Measurements from ENCODE around the gene EPHA4.
"Not testable (repeated sequence)": the region's sequence is repeated elsewhere in the genome, so short reads cannot be mapped to it uniquely, and the experiment has no call there.

Gene EPHA4

GRCh38 chr2:221514305-221515040, 57.6 kb downstream of the EPHA4 start:
- H3K9me3 ChIP-seq (ENCODE audit: control insufficient read depth in 5 of 5, low read length in 5 of 5) = no peaks in the 10 kb centered on the region
- no peak overlapping the region for H3K4me3 ChIP-seq (ENCODE audit: low read depth in 1 of 5, low read length in 5 of 5)
- H3K4me1 ChIP-seq (ENCODE audit: control insufficient read depth in 5 of 5, insufficient read depth in 5 of 5, low read length in 5 of 5) = peaks cover 0 to 25% (median 9%) of the 10 kb centered on the region in 5 donors
- no peaks in the 10 kb centered on the region for H3K27me3 ChIP-seq (ENCODE audit: control insufficient read depth in 5 of 5, insufficient read depth in 4 of 5, low read length in 5 of 5)
- no peaks in the 10 kb centered on the region for H3K36me3 ChIP-seq (ENCODE audit: control insufficient read depth in 5 of 5, insufficient read depth in 5 of 5, low read length in 5 of 5)
- no peak overlapping the region for H3K9ac ChIP-seq (ENCODE audit: low read length in 5 of 5)
- no peak overlapping the region for H3K27ac ChIP-seq (ENCODE audit: low read depth, low read length)

GRCh38 chr2:221513232-221513631, 58.9 kb downstream of the EPHA4 start:
- Histone ChIP-seq H3K27ac (ENCODE audit: low read depth, low read length) (no peak overlapping the region), H3K4me3 (ENCODE audit: low read depth in 1 of 5, low read length in 5 of 5) (no peak overlapping the region), H3K27me3 (ENCODE audit: control insufficient read depth in 5 of 5, insufficient read depth in 4 of 5, low read length in 5 of 5) (no peaks in the 10 kb centered on the region), H3K4me1 (ENCODE audit: control insufficient read depth in 5 of 5, insufficient read depth in 5 of 5, low read length in 5 of 5) (peaks cover 0 to 13% (median 8%) of the 10 kb centered on the region in 5 donors), H3K9ac (ENCODE audit: low read length in 5 of 5) (no peak overlapping the region), H3K36me3 (ENCODE audit: control insufficient read depth in 5 of 5, insufficient read depth in 5 of 5, low read length in 5 of 5) (no peaks in the 10 kb centered on the region), H3K9me3 (ENCODE audit: control insufficient read depth in 5 of 5, low read length in 5 of 5) (no peaks in the 10 kb centered on the region)

- not testable (repeated sequence) for H3K27ac ChIP-seq (ENCODE audit: low read depth, low read length); H3K27me3 ChIP-seq (ENCODE audit: control insufficient read depth in 5 of 5, insufficient read depth in 4 of 5, low read length in 5 of 5); H3K9ac ChIP-seq (ENCODE audit: low read length in 5 of 5)
Observed at GRCh38 chr2:221511325-221511724, 60.8 kb downstream of the EPHA4 start.

GRCh38 chr2:221506469-221506868, 65.6 kb downstream of the EPHA4 start:
- H3K36me3 ChIP-seq (ENCODE audit: control insufficient read depth in 5 of 5, insufficient read depth in 5 of 5, low read length in 5 of 5) = no peaks in the 10 kb centered on the region
- H3K4me1 ChIP-seq (ENCODE audit: control insufficient read depth in 5 of 5, insufficient read depth in 5 of 5, low read length in 5 of 5) = peaks cover 0 to 13% (median 8%) of the 10 kb centered on the region in 5 donors
- H3K9me3 ChIP-seq (ENCODE audit: control insufficient read depth in 5 of 5, low read length in 5 of 5) = no peaks in the 10 kb centered on the region
- no peak overlapping the region for H3K27ac ChIP-seq (ENCODE audit: low read depth, low read length)
- H3K9ac ChIP-seq (ENCODE audit: low read length in 5 of 5) = no peak overlapping the region
- no peak overlapping the region for H3K4me3 ChIP-seq (ENCODE audit: low read depth in 1 of 5, low read length in 5 of 5)
- no peaks in the 10 kb centered on the region for H3K27me3 ChIP-seq (ENCODE audit: control insufficient read depth in 5 of 5, insufficient read depth in 4 of 5, low read length in 5 of 5)

More at GRCh38 chr2:221511325-221511724, 60.8 kb downstream of the EPHA4 start:
- not testable (repeated sequence) for H3K4me3 ChIP-seq (ENCODE audit: low read depth in 1 of 5, low read length in 5 of 5); H3K4me1 ChIP-seq (ENCODE audit: control insufficient read depth in 5 of 5, insufficient read depth in 5 of 5, low read length in 5 of 5); H3K9me3 ChIP-seq (ENCODE audit: control insufficient read depth in 5 of 5, low read length in 5 of 5); H3K36me3 ChIP-seq (ENCODE audit: control insufficient read depth in 5 of 5, insufficient read depth in 5 of 5, low read length in 5 of 5)

GRCh38 chr2:221505605-221506004, 66.5 kb downstream of the EPHA4 start:
- Histone ChIP-seq H3K9me3 (ENCODE audit: control insufficient read depth in 5 of 5, low read length in 5 of 5) (no peaks in the 10 kb centered on the region), H3K27me3 (ENCODE audit: control insufficient read depth in 5 of 5, insufficient read depth in 4 of 5, low read length in 5 of 5) (no peaks in the 10 kb centered on the region), H3K9ac (ENCODE audit: low read length in 5 of 5) (no peak overlapping the region), H3K4me1 (ENCODE audit: control insufficient read depth in 5 of 5, insufficient read depth in 5 of 5, low read length in 5 of 5) (peaks cover 0 to 17% (median 13%) of the 10 kb centered on the region in 5 donors), H3K36me3 (ENCODE audit: control insufficient read depth in 5 of 5, insufficient read depth in 5 of 5, low read length in 5 of 5) (no peaks in the 10 kb centered on the region), H3K27ac (ENCODE audit: low read depth, low read length) (no peak overlapping the region), H3K4me3 (ENCODE audit: low read depth in 1 of 5, low read length in 5 of 5) (no peak overlapping the region)

- Histone ChIP-seq H3K9me3 (ENCODE audit: control insufficient read depth in 5 of 5, low read length in 5 of 5) (no peaks in the 10 kb centered on the region), H3K36me3 (ENCODE audit: control insufficient read depth in 5 of 5, insufficient read depth in 5 of 5, low read length in 5 of 5) (no peaks in the 10 kb centered on the region), H3K4me3 (ENCODE audit: low read depth in 1 of 5, low read length in 5 of 5) (no peak overlapping the region), H3K27ac (ENCODE audit: low read depth, low read length) (no peak overlapping the region), H3K4me1 (ENCODE audit: control insufficient read depth in 5 of 5, insufficient read depth in 5 of 5, low read length in 5 of 5) (peaks cover 0 to 17% (median 13%) of the 10 kb centered on the region in 5 donors), H3K27me3 (ENCODE audit: control insufficient read depth in 5 of 5, insufficient read depth in 4 of 5, low read length in 5 of 5) (no peaks in the 10 kb centered on the region), H3K9ac (ENCODE audit: low read length in 5 of 5) (no peak overlapping the region)
Observed at GRCh38 chr2:221504905-221505304, 67.2 kb downstream of the EPHA4 start.

GRCh38 chr2:221503965-221504364, 68.1 kb downstream of the EPHA4 start:
- Histone ChIP-seq H3K9me3 (ENCODE audit: control insufficient read depth in 5 of 5, low read length in 5 of 5) (no peaks in the 10 kb centered on the region), H3K4me1 (ENCODE audit: control insufficient read depth in 5 of 5, insufficient read depth in 5 of 5, low read length in 5 of 5) (peaks cover 0 to 17% (median 13%) of the 10 kb centered on the region in 5 donors), H3K9ac (ENCODE audit: low read length in 5 of 5) (no peak overlapping the region), H3K27me3 (ENCODE audit: control insufficient read depth in 5 of 5, insufficient read depth in 4 of 5, low read length in 5 of 5) (no peaks in the 10 kb centered on the region), H3K4me3 (ENCODE audit: low read depth in 1 of 5, low read length in 5 of 5) (no peak overlapping the region), H3K36me3 (ENCODE audit: control insufficient read depth in 5 of 5, insufficient read depth in 5 of 5, low read length in 5 of 5) (no peaks in the 10 kb centered on the region), H3K27ac (ENCODE audit: low read depth, low read length) (no peak overlapping the region)

GRCh38 chr2:221502270-221503010, 69.7 kb downstream of the EPHA4 start:
- H3K4me3 ChIP-seq (ENCODE audit: low read depth in 1 of 5, low read length in 5 of 5) = no peak overlapping the region

GRCh38 chr2:221501883-221502269, 70.2 kb downstream of the EPHA4 start:
- peaks cover 0 to 17% (median 13%) of the 10 kb centered on the region in 5 donors for H3K4me1 ChIP-seq (ENCODE audit: control insufficient read depth in 5 of 5, insufficient read depth in 5 of 5, low read length in 5 of 5)
- no peak overlapping the region for H3K9ac ChIP-seq (ENCODE audit: low read length in 5 of 5)
- H3K36me3 ChIP-seq (ENCODE audit: control insufficient read depth in 5 of 5, insufficient read depth in 5 of 5, low read length in 5 of 5) = no peaks in the 10 kb centered on the region
- no peak overlapping the region for H3K4me3 ChIP-seq (ENCODE audit: low read depth in 1 of 5, low read length in 5 of 5)
- no peaks in the 10 kb centered on the region for H3K9me3 ChIP-seq (ENCODE audit: control insufficient read depth in 5 of 5, low read length in 5 of 5)
- H3K27ac ChIP-seq (ENCODE audit: low read depth, low read length) = peak overlapping the region; percentile 82
- H3K27me3 ChIP-seq (ENCODE audit: control insufficient read depth in 5 of 5, insufficient read depth in 4 of 5, low read length in 5 of 5) = no peaks in the 10 kb centered on the region

More at GRCh38 chr2:221502270-221503010, 69.7 kb downstream of the EPHA4 start:
- H3K9me3 ChIP-seq (ENCODE audit: control insufficient read depth in 5 of 5, low read length in 5 of 5) = no peaks in the 10 kb centered on the region
- H3K4me1 ChIP-seq (ENCODE audit: control insufficient read depth in 5 of 5, insufficient read depth in 5 of 5, low read length in 5 of 5) = peaks cover 0 to 17% (median 13%) of the 10 kb centered on the region in 5 donors
- H3K27ac ChIP-seq (ENCODE audit: low read depth, low read length) = peak overlapping the region; percentile 82
- H3K36me3 ChIP-seq (ENCODE audit: control insufficient read depth in 5 of 5, insufficient read depth in 5 of 5, low read length in 5 of 5) = no peaks in the 10 kb centered on the region
- no peaks in the 10 kb centered on the region for H3K27me3 ChIP-seq (ENCODE audit: control insufficient read depth in 5 of 5, insufficient read depth in 4 of 5, low read length in 5 of 5)
- no peak overlapping the region for H3K9ac ChIP-seq (ENCODE audit: low read length in 5 of 5)

GRCh38 chr2:221501210-221501882, 70.8 kb downstream of the EPHA4 start:
- Histone ChIP-seq H3K4me3 (ENCODE audit: low read depth in 1 of 5, low read length in 5 of 5) (no peak overlapping the region), H3K9ac (ENCODE audit: low read length in 5 of 5) (no peak overlapping the region), H3K9me3 (ENCODE audit: control insufficient read depth in 5 of 5, low read length in 5 of 5) (no peaks in the 10 kb centered on the region), H3K27me3 (ENCODE audit: control insufficient read depth in 5 of 5, insufficient read depth in 4 of 5, low read length in 5 of 5) (no peaks in the 10 kb centered on the region), H3K4me1 (ENCODE audit: control insufficient read depth in 5 of 5, insufficient read depth in 5 of 5, low read length in 5 of 5) (peaks cover 0 to 17% (median 13%) of the 10 kb centered on the region in 5 donors), H3K27ac (ENCODE audit: low read depth, low read length) (peak overlapping the region; percentile 82), H3K36me3 (ENCODE audit: control insufficient read depth in 5 of 5, insufficient read depth in 5 of 5, low read length in 5 of 5) (no peaks in the 10 kb centered on the region)

Measured in subcutaneous abdominal adipose tissue (tissue), 5 donors.